Natural killer cell (primary cell): ENCODE measurements around the gene ASPHD2. TPM values are rescaled to one million over a fixed set of nuclear protein-coding genes. Genes with fewer than 3 reads are reported as not detected.

Experiments used
- ATAC-seq, 3 donors: fragments of 150-1000 bp in 2 of 3; fragments of 200-7000 bp in 1 of 3; cut with Tn5 transposase; 1 replicate in 1 of 3; 2 replicates in 2 of 3; pipeline ENCODE4 v1.10.0; 2021; ENCODE audit warnings: mild to moderate bottlenecking in 2 of 3, moderate library complexity in 2 of 3
- DNase-seq, 2 donors: peaks; one replicate each; pipeline versions ENCODE4 v3.0.0 to v3.0.0-alpha.2; 2013 to 2021; ENCODE audit warnings: mixed read lengths in 1 of 2
- H3K27ac ChIP-seq: one replicate; pipeline ENCODE4 v1.5.1; 2013; ENCODE audit warnings: mild to moderate bottlenecking, low read length
- H3K27me3 ChIP-seq: one replicate; pipeline ENCODE4 v1.6.1; 2013; ENCODE audit warnings: low read length; ENCODE audit not compliant: control insufficient read depth, insufficient read depth
- H3K36me3 ChIP-seq: one replicate; pipeline ENCODE4 v1.6.1; 2013; ENCODE audit warnings: low read length; ENCODE audit not compliant: control insufficient read depth, insufficient read depth
- H3K4me1 ChIP-seq: one replicate; pipeline ENCODE4 v1.6.1; 2013; ENCODE audit warnings: low read length; ENCODE audit not compliant: control insufficient read depth, insufficient read depth
- H3K4me3 ChIP-seq: one replicate; pipeline ENCODE4 v1.5.1; 2013; ENCODE audit warnings: low read length
- H3K9me3 ChIP-seq: one replicate; pipeline ENCODE4 v1.6.1; 2013; ENCODE audit warnings: low read length; ENCODE audit not compliant: control insufficient read depth, insufficient read depth
- H3K27ac Mint-ChIP-seq, 2 donors: one replicate each; pipeline ENCODE4 v1.8.0; 2022; ENCODE audit warnings: mild to moderate bottlenecking in 2 of 2, mixed read lengths in 2 of 2, moderate library complexity in 1 of 2
- H3K27me3 Mint-ChIP-seq, 2 donors: one replicate each; pipeline ENCODE4 v1.8.0; 2022; ENCODE audit warnings: low read depth in 2 of 2, mixed read lengths in 2 of 2
- H3K36me3 Mint-ChIP-seq: one replicate; pipeline ENCODE4 v1.8.0; 2022; ENCODE audit warnings: mixed read lengths
- H3K4me1 Mint-ChIP-seq, 2 donors: one replicate each; pipeline ENCODE4 v1.8.0; 2022; ENCODE audit warnings: mixed read lengths in 2 of 2
- H3K4me3 Mint-ChIP-seq: one replicate; pipeline ENCODE4 v1.8.0; 2022; ENCODE audit warnings: mild to moderate bottlenecking, moderate library complexity, mixed read lengths
- H3K9me3 Mint-ChIP-seq, 2 donors: one replicate each; pipeline ENCODE4 v1.8.0; 2022; ENCODE audit warnings: mixed read lengths in 2 of 2
- WGBS: methylation state at CpG from one replicate; pipeline ENCODE4 v1.1.7; 2013; ENCODE audit warnings: missing lambda C conversion rate; ENCODE audit not compliant: insufficient coverage; 5-methylcytosine and 5-hydroxymethylcytosine counted together
- intact Hi-C: fragments of 100-400 bp; cut with micrococcal nuclease; formaldehyde crosslinking; loops from one replicate; pipeline ENCODE4 v1.14.2; 2022
- total RNA-seq, 4 donors: library from RNA; stranded (reverse); fragments of 120-200 nt in 1 of 4; gene quantifications; one replicate each; pipeline versions ENCODE4 v1.2.3 to v1.2.4, GENCODE V29; 2013 to 2022
- TF ChIP-seq, protein P1 (sequence below): fragments of 200-600 bp; IDR thresholded peaks from one replicate; pipeline ENCODE4 v1.8.0; 2022; ENCODE audit warnings: antibody characterized with exemption

ASPHD2 gene
- total RNA-seq, 3 donors from 2014 or later (not counting 1 experiment from before 2014, with no cell fraction given) = 1.6 to 3.0 (median 1.9) TPM

GRCh38 chr22:26391623-26392022 is 37.4 kb upstream of the ASPHD2 start:
- H3K27me3 Mint-ChIP-seq = peaks cover 12 to 17% of the 10 kb centered on the region in 2 donors
- H3K27ac ChIP-seq = no peak overlapping the region
- H3K4me1 Mint-ChIP-seq = no peaks in the 10 kb centered on the region
- TF ChIP-seq, protein P1, sequence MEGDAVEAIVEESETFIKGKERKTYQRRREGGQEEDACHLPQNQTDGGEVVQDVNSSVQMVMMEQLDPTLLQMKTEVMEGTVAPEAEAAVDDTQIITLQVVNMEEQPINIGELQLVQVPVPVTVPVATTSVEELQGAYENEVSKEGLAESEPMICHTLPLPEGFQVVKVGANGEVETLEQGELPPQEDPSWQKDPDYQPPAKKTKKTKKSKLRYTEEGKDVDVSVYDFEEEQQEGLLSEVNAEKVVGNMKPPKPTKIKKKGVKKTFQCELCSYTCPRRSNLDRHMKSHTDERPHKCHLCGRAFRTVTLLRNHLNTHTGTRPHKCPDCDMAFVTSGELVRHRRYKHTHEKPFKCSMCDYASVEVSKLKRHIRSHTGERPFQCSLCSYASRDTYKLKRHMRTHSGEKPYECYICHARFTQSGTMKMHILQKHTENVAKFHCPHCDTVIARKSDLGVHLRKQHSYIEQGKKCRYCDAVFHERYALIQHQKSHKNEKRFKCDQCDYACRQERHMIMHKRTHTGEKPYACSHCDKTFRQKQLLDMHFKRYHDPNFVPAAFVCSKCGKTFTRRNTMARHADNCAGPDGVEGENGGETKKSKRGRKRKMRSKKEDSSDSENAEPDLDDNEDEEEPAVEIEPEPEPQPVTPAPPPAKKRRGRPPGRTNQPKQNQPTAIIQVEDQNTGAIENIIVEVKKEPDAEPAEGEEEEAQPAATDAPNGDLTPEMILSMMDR = no peak
- no peaks in the 10 kb centered on the region for H3K4me1 ChIP-seq
- intact Hi-C loops = no loop called here
- no peaks in the 10 kb centered on the region for H3K36me3 Mint-ChIP-seq
- ATAC-seq (no peak), DNase-seq (no peak)
- H3K4me3 ChIP-seq = no peak overlapping the region
- WGBS = 92% methylated on average over 2 of the region's 2 CpGs
- H3K9me3 ChIP-seq = no peaks in the 10 kb centered on the region
- H3K9me3 Mint-ChIP-seq = no peaks in the 10 kb centered on the region
- no peak overlapping the region for H3K4me3 Mint-ChIP-seq
- H3K27ac Mint-ChIP-seq = no peak overlapping the region
- H3K36me3 ChIP-seq = no peaks in the 10 kb centered on the region
- no peaks in the 10 kb centered on the region for H3K27me3 ChIP-seq

- WGBS = 67% methylated on average over 2 of the region's 2 CpGs
These were observed 35.1 kb upstream of the ASPHD2 start for GRCh38 chr22:26393929-26394328.

DNA sequence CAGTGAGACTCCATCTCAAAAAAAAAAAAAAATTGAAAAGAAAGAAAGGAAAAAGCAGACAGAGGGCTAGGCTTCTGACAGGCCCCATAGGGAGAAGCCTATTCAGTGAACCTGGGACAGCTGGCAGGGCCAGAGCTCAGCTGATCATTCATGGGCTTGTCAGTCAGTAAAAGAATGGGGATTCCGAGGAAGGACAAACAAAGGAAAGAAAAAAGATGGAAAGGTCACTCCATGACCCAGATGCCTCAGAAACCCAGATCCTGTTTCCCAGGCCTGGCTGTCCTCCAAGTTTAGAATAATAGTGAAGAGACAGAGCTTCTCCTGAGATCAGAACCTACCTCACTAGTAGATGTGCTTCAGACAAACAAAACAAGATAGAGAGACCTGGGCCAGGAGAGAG is 34.3 kb upstream of the ASPHD2 start:
- ATAC-seq (no peak), DNase-seq (no peak)
- Mint-ChIP-seq H3K27me3 (peaks cover 9 to 12% of the 10 kb centered on the region in 2 donors), H3K4me3 (no peak overlapping the region), H3K36me3 (no peaks in the 10 kb centered on the region), H3K4me1 (no peaks in the 10 kb centered on the region), H3K9me3 (no peaks in the 10 kb centered on the region), H3K27ac (no peak overlapping the region)
- TF ChIP-seq, protein P1 = no peak
- intact Hi-C loops = no loop called here
- Histone ChIP-seq H3K36me3 (no peaks in the 10 kb centered on the region), H3K9me3 (no peaks in the 10 kb centered on the region), H3K4me1 (no peaks in the 10 kb centered on the region), H3K27me3 (no peaks in the 10 kb centered on the region), H3K27ac (no peak overlapping the region), H3K4me3 (no peak overlapping the region)
- 100% methylated on average over 1 of the region's 1 CpG for WGBS

More at GRCh38 chr22:26393929-26394328, 35.1 kb upstream of the ASPHD2 start:
- no peak for ATAC-seq
- Histone ChIP-seq H3K36me3 (no peaks in the 10 kb centered on the region), H3K9me3 (no peaks in the 10 kb centered on the region), H3K4me3 (no peak overlapping the region), H3K27ac (no peak overlapping the region), H3K27me3 (no peaks in the 10 kb centered on the region), H3K4me1 (no peaks in the 10 kb centered on the region)
- H3K27ac Mint-ChIP-seq = no peak overlapping the region
- H3K4me3 Mint-ChIP-seq = no peak overlapping the region
- DNase-seq = no peak
- intact Hi-C loops = no loop called here
- peaks cover 9 to 12% of the 10 kb centered on the region in 2 donors for H3K27me3 Mint-ChIP-seq
- H3K36me3 Mint-ChIP-seq = no peaks in the 10 kb centered on the region
- TF ChIP-seq, protein P1 = no peak
- H3K4me1 Mint-ChIP-seq = no peaks in the 10 kb centered on the region
- H3K9me3 Mint-ChIP-seq = no peaks in the 10 kb centered on the region

GRCh38 chr22:26395926-26396325 is 33.1 kb upstream of the ASPHD2 start:
- no peaks in the 10 kb centered on the region for H3K9me3 Mint-ChIP-seq
- Histone ChIP-seq H3K27me3 (no peaks in the 10 kb centered on the region), H3K27ac (no peak overlapping the region), H3K4me1 (no peaks in the 10 kb centered on the region), H3K4me3 (no peak overlapping the region), H3K9me3 (no peaks in the 10 kb centered on the region), H3K36me3 (no peaks in the 10 kb centered on the region)
- H3K27ac Mint-ChIP-seq = no peak overlapping the region
- intact Hi-C loops = no loop called here
- H3K4me3 Mint-ChIP-seq = no peak overlapping the region
- H3K4me1 Mint-ChIP-seq = no peaks in the 10 kb centered on the region
- TF ChIP-seq, protein P1 = no peak
- WGBS = 85% methylated on average over 4 of the region's 5 CpGs
- ATAC-seq (no peak), DNase-seq (no peak)
- no peaks in the 10 kb centered on the region for H3K36me3 Mint-ChIP-seq
- H3K27me3 Mint-ChIP-seq = peaks cover 9 to 12% of the 10 kb centered on the region in 2 donors
